GM19372 (cell line): Measurements from ENCODE around the gene S100A8.
"Not testable (repeated sequence)": the region's sequence is repeated elsewhere in the genome, so short reads cannot be mapped to it uniquely, and the experiment has no call there.

Source experiments
- ATAC-seq: cut with Tn5 transposase; IDR thresholded peaks from one replicate; pipeline ENCODE4 v1.9.1; 2021; ENCODE audit warnings: mild to moderate bottlenecking, low read depth, moderate library complexity; ENCODE audit not compliant: unreplicated experiment

Gene S100A8

GRCh38 chr1:153390938-153391710, at the start of gene S100A8:
Gene S100A8 (minus strand): TSS chr1:153391073. CDS start chr1:153390535, 538 bp downstream.
- ATAC-seq = no peak

- no peak for ATAC-seq
Observed at GRCh38 chr1:153439273-153439672, 48.4 kb upstream of the S100A8 start.

GRCh38 chr1:153438599-153438998, 47.7 kb upstream of the S100A8 start:
- no peak for ATAC-seq

GRCh38 chr1:153437236-153437635, 46.4 kb upstream of the S100A8 start:
- ATAC-seq = no peak

- ATAC-seq = no peak
Observed at GRCh38 chr1:153434746-153435455, 44.0 kb upstream of the S100A8 start.

- no peak for ATAC-seq
Observed at GRCh38 chr1:153432874-153433681, 42.2 kb upstream of the S100A8 start.

GRCh38 chr1:153431928-153432327, 41.1 kb upstream of the S100A8 start:
- ATAC-seq = no peak

GRCh38 chr1:153431427-153431826, 40.6 kb upstream of the S100A8 start:
- no peak for ATAC-seq

GRCh38 chr1:153431002-153431401, 40.1 kb upstream of the S100A8 start:
- no peak for ATAC-seq

GRCh38 chr1:153430561-153430960, 39.7 kb upstream of the S100A8 start:
- no peak for ATAC-seq

- no peak for ATAC-seq
Observed at GRCh38 chr1:153430166-153430553, 39.3 kb upstream of the S100A8 start.

GRCh38 chr1:153429266-153430165, 38.6 kb upstream of the S100A8 start:
- no peak for ATAC-seq

- no peak for ATAC-seq
Observed at GRCh38 chr1:153428791-153429190, 37.9 kb upstream of the S100A8 start.

- no peak for ATAC-seq
Observed at GRCh38 chr1:153428073-153428638, 37.3 kb upstream of the S100A8 start.

- no peak for ATAC-seq
Observed at GRCh38 chr1:153426809-153427208, 35.9 kb upstream of the S100A8 start.

GRCh38 chr1:153422450-153423068, 31.7 kb upstream of the S100A8 start:
- no peak for ATAC-seq

GRCh38 chr1:153420306-153420705, 29.4 kb upstream of the S100A8 start:
- ATAC-seq = no peak

GRCh38 chr1:153419436-153419793, 28.5 kb upstream of the S100A8 start:
- ATAC-seq = not testable (repeated sequence)

- ATAC-seq = not testable (repeated sequence)
Observed at GRCh38 chr1:153418758-153419435, 28.0 kb upstream of the S100A8 start.
